HEK293 (cell line): ENCODE data around the gene SH3BP5.

Experiments used
- CTCF ChIA-PET: fragments of 350-600 bp; formaldehyde crosslinking; extraction: SDS; loops from one replicate; lab custom pipeline; 2021; ENCODE audit warnings: antibody characterized with exemption; lab: Yijun Ruan, JAX
- POLR2A ChIA-PET: fragments of 300-600 bp; formaldehyde crosslinking; extraction: SDS; loops from one replicate; lab custom pipeline; 2020; ENCODE audit warnings: antibody characterized with exemption, inconsistent platforms; lab: Yijun Ruan, JAX
- H3K27ac ChIP-seq: fragments of 200-500 bp; sonication (Bioruptor generic); 2 replicates; pipeline ENCODE4 v1.5.1; 2014; ENCODE audit warnings: low read depth, low read length, control low read depth, inconsistent platforms; ENCODE audit errors: extremely low read depth
- H3K36me3 ChIP-seq, 2 experiments: fragments of 200-500 bp in 1 of 2; sonication (Bioruptor generic) in 1 of 2; 1 replicate in 1 of 2; 2 replicates in 1 of 2; pipeline ENCODE4 v1.5.1; 2014 to 2017; ENCODE audit warnings: inconsistent platforms in 2 of 2, low read length in 2 of 2; ENCODE audit not compliant: control insufficient read depth in 2 of 2, insufficient read depth in 1 of 2
- H3K4me1 ChIP-seq: fragments of 200-500 bp; sonication (Bioruptor generic); 2 replicates; pipeline ENCODE4 v1.5.1; 2014; ENCODE audit warnings: mild to moderate bottlenecking, low read length, inconsistent platforms; ENCODE audit not compliant: control insufficient read depth, insufficient read depth
- H3K4me3 ChIP-seq: 2 replicates; pipeline ENCODE4 v1.5.1; 2011; ENCODE audit warnings: low read depth, mild to moderate bottlenecking, control low read depth, low read length, moderate library complexity
- H3K9me3 ChIP-seq: fragments of 200-500 bp; sonication (Bioruptor generic); 2 replicates; pipeline ENCODE4 v1.5.1; 2014; ENCODE audit warnings: low read depth, low read length, inconsistent platforms; ENCODE audit not compliant: control insufficient read depth, insufficient read depth
- HOXD13 ChIP-seq: sonication (generic); formaldehyde crosslinking; IDR thresholded peaks from 2 replicates; pipeline ENCODE4 v1.8.0; 2022; ENCODE audit warnings: missing genetic modification reagents, borderline replicate concordance
- KLF9 ChIP-seq: fragments of 450-650 bp; formaldehyde crosslinking; IDR thresholded peaks from 2 replicates; pipeline ENCODE4 v1.5.1; 2016; ENCODE audit warnings: missing biosample characterization, missing genetic modification characterization, low read depth
- ZBTB21 ChIP-seq: fragments of 450-650 bp; formaldehyde crosslinking; IDR thresholded peaks from 2 replicates; pipeline ENCODE4 v1.5.1; 2017; ENCODE audit warnings: missing biosample characterization, missing genetic modification characterization
- ZNF112 ChIP-seq: fragments of 450-650 bp; formaldehyde crosslinking; IDR thresholded peaks from 2 replicates; pipeline ENCODE4 v1.5.0; 2017; ENCODE audit warnings: missing biosample characterization, missing genetic modification characterization
- ZNF132 ChIP-seq: fragments of 450-650 bp; formaldehyde crosslinking; IDR thresholded peaks from 2 replicates; pipeline ENCODE4 v1.5.1; 2017; ENCODE audit warnings: missing biosample characterization, missing genetic modification characterization, borderline replicate concordance
- ZNF19 ChIP-seq: fragments of 450-650 bp; formaldehyde crosslinking; IDR thresholded peaks from 2 replicates; pipeline ENCODE4; 2016; ENCODE audit warnings: missing biosample characterization, missing genetic modification characterization, low read depth
- ZNF23 ChIP-seq: fragments of 450-650 bp; formaldehyde crosslinking; IDR thresholded peaks from 2 replicates; pipeline ENCODE4 v1.5.1; 2016; ENCODE audit warnings: missing biosample characterization, missing genetic modification characterization, borderline replicate concordance
- ZNF311 ChIP-seq: fragments of 450-650 bp; formaldehyde crosslinking; IDR thresholded peaks from 2 replicates; pipeline ENCODE4 v1.5.1; 2017; ENCODE audit warnings: missing biosample characterization, missing genetic modification characterization, borderline replicate concordance
- ZNF341 ChIP-seq: fragments of 450-650 bp; formaldehyde crosslinking; IDR thresholded peaks from 2 replicates; pipeline ENCODE4; 2016; ENCODE audit warnings: low read depth, missing biosample characterization, missing genetic modification characterization
- ZNF366 ChIP-seq: fragments of 450-650 bp; formaldehyde crosslinking; conservative IDR thresholded peaks from 2 replicates; pipeline ENCODE4 v1.5.1; 2016; ENCODE audit warnings: missing biosample characterization, missing genetic modification characterization
- ZNF610 ChIP-seq: fragments of 450-650 bp; formaldehyde crosslinking; IDR thresholded peaks from 2 replicates; pipeline ENCODE4 v1.5.1; 2016; ENCODE audit warnings: missing biosample characterization, missing genetic modification characterization, borderline replicate concordance
- ZNF623 ChIP-seq: fragments of 450-650 bp; formaldehyde crosslinking; IDR thresholded peaks from 2 replicates; pipeline ENCODE4 v1.5.1; 2016; ENCODE audit warnings: missing biosample characterization, missing genetic modification characterization
- ZNF626 ChIP-seq: fragments of 450-650 bp; sonication (Bioruptor Pico); formaldehyde crosslinking; IDR thresholded peaks from 2 replicates; pipeline ENCODE4 v1.5.1; 2018; ENCODE audit warnings: missing biosample characterization, missing genetic modification characterization, inconsistent platforms
- ZNF707 ChIP-seq: fragments of 450-650 bp; formaldehyde crosslinking; IDR thresholded peaks from 2 replicates; pipeline ENCODE4 v1.5.1; 2016; ENCODE audit warnings: missing biosample characterization, missing genetic modification characterization
- ZNF76 ChIP-seq: fragments of 450-650 bp; formaldehyde crosslinking; IDR thresholded peaks from 2 replicates; pipeline ENCODE4; 2016; ENCODE audit warnings: low read depth, missing biosample characterization, missing genetic modification characterization, borderline replicate concordance
- ZNF792 ChIP-seq: fragments of 450-650 bp; formaldehyde crosslinking; IDR thresholded peaks from 2 replicates; pipeline ENCODE4 v1.5.1; 2016; ENCODE audit warnings: missing biosample characterization, missing genetic modification characterization
- TF ChIP-seq, protein P1 (sequence below): fragments of 450-650 bp; formaldehyde crosslinking; IDR thresholded peaks from 2 replicates; pipeline ENCODE4 v1.5.1; 2016; ENCODE audit warnings: missing biosample characterization, missing genetic modification characterization, borderline replicate concordance
- TF ChIP-seq, protein P2 (sequence below): fragments of 450-650 bp; formaldehyde crosslinking; IDR thresholded peaks from 2 replicates; pipeline ENCODE4 v1.5.1; 2017; ENCODE audit warnings: missing biosample characterization, missing genetic modification characterization

The SH3BP5 gene

DNA sequence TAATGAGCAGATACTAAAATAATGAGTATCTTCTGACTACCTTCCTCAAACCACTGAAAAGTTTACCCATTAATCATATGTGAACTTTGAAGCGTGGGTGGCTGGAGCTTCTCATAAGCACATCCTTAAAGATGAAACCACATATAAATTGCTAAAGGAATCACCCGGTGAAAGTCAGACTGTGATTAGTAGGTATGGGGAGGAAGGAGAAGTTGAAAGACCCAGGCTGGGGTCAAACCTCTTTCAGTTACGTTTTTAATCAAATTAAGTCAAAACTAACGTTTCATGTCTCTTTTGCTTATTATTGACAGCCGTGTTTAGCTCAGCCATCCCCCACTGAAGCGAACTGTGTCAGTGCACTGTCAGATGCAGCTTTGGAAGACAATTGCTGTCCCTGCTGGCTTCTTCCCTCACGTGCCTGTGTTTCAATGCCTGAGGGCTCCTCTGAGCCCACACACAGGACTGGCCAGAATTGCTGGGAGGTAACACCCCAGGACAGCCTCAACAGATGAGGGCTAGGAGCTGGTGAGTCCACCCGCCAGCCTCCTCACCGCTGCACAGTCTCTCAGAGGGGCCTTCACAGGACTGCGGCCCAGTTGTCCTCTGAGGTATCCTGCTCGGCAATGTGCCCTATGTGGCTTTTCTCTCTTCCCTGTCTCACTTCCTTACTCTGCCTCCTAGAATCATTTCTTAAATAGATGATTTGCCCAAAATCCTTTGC is 29.3 kb upstream of the SH3BP5 start:
- CTCF ChIA-PET = interaction anchor here (0.6 to 2.9 kb wide), 5 partner anchors 16 to 195 kb away, joined by 3 to 14 read pairs (median 4); partner anchors contain the start of gene SH3BP5
- no peak overlapping the region for H3K27ac ChIP-seq

DNA sequence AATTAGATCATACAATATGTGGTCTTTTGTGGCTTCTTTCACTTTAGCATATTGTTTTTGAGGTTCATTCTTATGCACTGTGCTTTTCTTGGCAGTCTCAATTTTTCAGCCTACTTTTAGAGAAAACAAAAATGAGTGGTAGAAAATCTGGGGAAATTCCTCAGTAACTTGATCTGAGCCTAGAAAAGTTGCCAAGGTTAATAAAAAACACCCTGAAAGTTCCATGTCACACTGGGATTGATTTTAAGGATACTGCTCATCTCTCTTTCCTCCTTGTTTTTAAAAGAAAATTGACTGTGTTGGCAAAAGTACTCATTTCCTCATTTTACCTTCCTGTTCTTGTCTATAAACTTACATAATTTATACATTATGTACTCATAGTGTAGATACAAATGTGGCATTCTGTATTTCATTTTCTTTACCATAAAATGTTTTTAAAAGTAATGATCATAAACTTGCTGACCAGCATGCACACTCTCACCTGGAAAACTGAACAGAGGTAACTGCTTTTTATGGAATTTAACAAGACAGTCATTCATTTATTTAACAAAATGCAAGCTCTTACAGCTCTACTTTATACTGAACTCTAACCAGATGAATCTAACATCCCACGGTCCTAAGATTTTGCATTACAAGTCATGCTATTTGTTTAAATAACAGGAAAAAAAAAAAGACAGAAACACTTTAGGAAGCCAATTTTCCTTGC is 28.6 kb upstream of the SH3BP5 start:
- Histone ChIP-seq H3K27ac (no peak overlapping the region), H3K36me3 (no peaks in the 10 kb centered on the region), H3K9me3 (no peaks in the 10 kb centered on the region), H3K4me1 (peaks cover 3% of the 10 kb centered on the region; the same call in 1 of the 2 replicates), H3K4me3 (no peak overlapping the region)
- TF ChIP-seq ZBTB21 (tag by site-specific recombination) (no peak), ZNF76 (no peak), ZNF23 (tag by site-specific recombination) (no peak), ZNF132 (tag by site-specific recombination) (no peak), ZNF623 (tag by site-specific recombination) (no peak), ZNF341 (tag by site-specific recombination) (no peak), ZNF311 (no peak), ZNF792 (tag by site-specific recombination) (no peak), ZNF112 (tag by site-specific recombination) (no peak), ZNF19 (no peak)
- TF ChIP-seq, protein P1, sequence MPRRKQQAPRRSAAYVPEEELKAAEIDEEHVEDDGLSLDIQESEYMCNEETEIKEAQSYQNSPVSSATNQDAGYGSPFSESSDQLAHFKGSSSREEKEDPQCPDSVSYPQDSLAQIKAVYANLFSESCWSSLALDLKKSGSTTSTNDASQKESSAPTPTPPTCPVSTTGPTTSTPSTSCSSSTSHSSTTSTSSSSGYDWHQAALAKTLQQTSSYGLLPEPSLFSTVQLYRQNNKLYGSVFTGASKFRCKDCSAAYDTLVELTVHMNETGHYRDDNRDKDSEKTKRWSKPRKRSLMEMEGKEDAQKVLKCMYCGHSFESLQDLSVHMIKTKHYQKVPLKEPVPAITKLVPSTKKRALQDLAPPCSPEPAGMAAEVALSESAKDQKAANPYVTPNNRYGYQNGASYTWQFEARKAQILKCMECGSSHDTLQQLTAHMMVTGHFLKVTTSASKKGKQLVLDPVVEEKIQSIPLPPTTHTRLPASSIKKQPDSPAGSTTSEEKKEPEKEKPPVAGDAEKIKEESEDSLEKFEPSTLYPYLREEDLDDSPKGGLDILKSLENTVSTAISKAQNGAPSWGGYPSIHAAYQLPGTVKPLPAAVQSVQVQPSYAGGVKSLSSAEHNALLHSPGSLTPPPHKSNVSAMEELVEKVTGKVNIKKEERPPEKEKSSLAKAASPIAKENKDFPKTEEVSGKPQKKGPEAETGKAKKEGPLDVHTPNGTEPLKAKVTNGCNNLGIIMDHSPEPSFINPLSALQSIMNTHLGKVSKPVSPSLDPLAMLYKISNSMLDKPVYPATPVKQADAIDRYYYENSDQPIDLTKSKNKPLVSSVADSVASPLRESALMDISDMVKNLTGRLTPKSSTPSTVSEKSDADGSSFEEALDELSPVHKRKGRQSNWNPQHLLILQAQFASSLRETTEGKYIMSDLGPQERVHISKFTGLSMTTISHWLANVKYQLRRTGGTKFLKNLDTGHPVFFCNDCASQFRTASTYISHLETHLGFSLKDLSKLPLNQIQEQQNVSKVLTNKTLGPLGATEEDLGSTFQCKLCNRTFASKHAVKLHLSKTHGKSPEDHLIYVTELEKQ (tag by site-specific recombination) = no peak
- CTCF ChIA-PET = interaction anchor here (1.2 to 2.9 kb wide), 3 partner anchors 17 to 196 kb away, joined by 3 to 14 read pairs (median 4); no protein-coding TSS in a partner anchor
- POLR2A ChIA-PET = interaction anchor here (0.6 kb wide), 1 partner anchor 455 kb away, joined by 5 read pairs; no protein-coding TSS in a partner anchor

More for the DNA sequence above, 29.3 kb upstream of the SH3BP5 start:
- H3K9me3 ChIP-seq = no peaks in the 10 kb centered on the region
- TF ChIP-seq ZNF707 (tag by site-specific recombination) = no peak
- TF ChIP-seq HOXD13 (CRISPR knock-in tag) = no peak
- no peak for TF ChIP-seq ZNF610 (tag by site-specific recombination)
- TF ChIP-seq KLF9 = no peak
- no peak for TF ChIP-seq ZNF626 (tag by site-specific recombination)
- TF ChIP-seq ZNF366 (tag by site-specific recombination) = no peak
- TF ChIP-seq, protein P2, sequence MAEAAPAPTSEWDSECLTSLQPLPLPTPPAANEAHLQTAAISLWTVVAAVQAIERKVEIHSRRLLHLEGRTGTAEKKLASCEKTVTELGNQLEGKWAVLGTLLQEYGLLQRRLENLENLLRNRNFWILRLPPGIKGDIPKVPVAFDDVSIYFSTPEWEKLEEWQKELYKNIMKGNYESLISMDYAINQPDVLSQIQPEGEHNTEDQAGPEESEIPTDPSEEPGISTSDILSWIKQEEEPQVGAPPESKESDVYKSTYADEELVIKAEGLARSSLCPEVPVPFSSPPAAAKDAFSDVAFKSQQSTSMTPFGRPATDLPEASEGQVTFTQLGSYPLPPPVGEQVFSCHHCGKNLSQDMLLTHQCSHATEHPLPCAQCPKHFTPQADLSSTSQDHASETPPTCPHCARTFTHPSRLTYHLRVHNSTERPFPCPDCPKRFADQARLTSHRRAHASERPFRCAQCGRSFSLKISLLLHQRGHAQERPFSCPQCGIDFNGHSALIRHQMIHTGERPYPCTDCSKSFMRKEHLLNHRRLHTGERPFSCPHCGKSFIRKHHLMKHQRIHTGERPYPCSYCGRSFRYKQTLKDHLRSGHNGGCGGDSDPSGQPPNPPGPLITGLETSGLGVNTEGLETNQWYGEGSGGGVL = no peak
- TF ChIP-seq, all 188 proteins: peak for 0
- H3K4me1 ChIP-seq = peaks cover 3% of the 10 kb centered on the region; the same call in 1 of the 2 replicates
- no peaks in the 10 kb centered on the region for H3K36me3 ChIP-seq
- H3K4me3 ChIP-seq = no peak overlapping the region
- POLR2A ChIA-PET = no interaction called here
